HepG2 (cell line): ENCODE measurements around the gene RPS19BP1. TPM values are rescaled to one million over a fixed set of nuclear protein-coding genes. Genes with fewer than 3 reads are reported as not detected.

Experiments
- ATAD3A ChIP-seq: sonication (generic); formaldehyde crosslinking; IDR thresholded peaks from 2 replicates; pipeline ENCODE4 v1.4.0; 2020; ENCODE audit warnings: missing genetic modification reagents
- BHLHE40 ChIP-seq: IDR thresholded peaks from 2 replicates; pipeline ENCODE4 v1.6.1; 2011; ENCODE audit warnings: low read length, improper control_type of control experiment
- CCDC6 ChIP-seq: sonication (generic); formaldehyde crosslinking; IDR thresholded peaks from 2 replicates; pipeline ENCODE4 v1.8.1; 2022; ENCODE audit warnings: mild to moderate bottlenecking, missing genetic modification reagents, moderate library complexity
- CTCF ChIP-seq: sonication (generic); formaldehyde crosslinking; IDR thresholded peaks from 2 replicates; pipeline ENCODE4 v1.5.0; 2020; ENCODE audit warnings: mild to moderate bottlenecking, missing genetic modification reagents, moderate library complexity
- HDAC6 ChIP-seq: fragments of 200-600 bp; sonication (generic); IDR thresholded peaks from 2 replicates; pipeline ENCODE4 v1.7.0; 2017; ENCODE audit warnings: mild to moderate bottlenecking, antibody characterized with exemption, low read length, low read depth
- MYC ChIP-seq: sonication (generic); formaldehyde crosslinking; IDR thresholded peaks from 2 replicates; pipeline ENCODE4 v1.9.0; 2021; ENCODE audit warnings: missing genetic modification reagents, borderline replicate concordance
- PRDM15 ChIP-seq: sonication (generic); formaldehyde crosslinking; IDR thresholded peaks from 2 replicates; pipeline ENCODE4 v1.4.0; 2020; ENCODE audit warnings: missing genetic modification reagents
- SALL1 ChIP-seq: sonication (generic); formaldehyde crosslinking; IDR thresholded peaks from 2 replicates; pipeline ENCODE4 v1.8.0; 2022; ENCODE audit warnings: mild to moderate bottlenecking, missing genetic modification reagents
- SAP130 ChIP-seq: IDR thresholded peaks from 2 replicates; pipeline ENCODE4 v1.6.1; 2016; ENCODE audit warnings: low read depth
- SMAD9 ChIP-seq: sonication (generic); formaldehyde crosslinking; IDR thresholded peaks from 2 replicates; pipeline ENCODE4 v1.5.1; 2020; ENCODE audit warnings: mild to moderate bottlenecking, missing genetic modification reagents
- STAG1 ChIP-seq: sonication (generic); formaldehyde crosslinking; IDR thresholded peaks from 2 replicates; pipeline ENCODE4 v1.4.0; 2020; ENCODE audit warnings: missing genetic modification reagents
- TEAD3 ChIP-seq: optimal IDR thresholded peaks from 2 replicates; pipeline ENCODE3; 2016; ENCODE audit warnings: borderline replicate concordance
- XRCC5 ChIP-seq: fragments of 200-400 bp; formaldehyde crosslinking; optimal IDR thresholded peaks from 2 replicates; pipeline ENCODE3; 2017; ENCODE audit warnings: mild to moderate bottlenecking, low read length
- ZFX ChIP-seq: sonication (generic); formaldehyde crosslinking; IDR thresholded peaks from 2 replicates; pipeline ENCODE4 v1.4.0; 2020; ENCODE audit warnings: mild to moderate bottlenecking, low read depth, missing genetic modification reagents, moderate library complexity
- ZNF17 ChIP-seq: sonication (generic); formaldehyde crosslinking; IDR thresholded peaks from 2 replicates; pipeline ENCODE4 v1.5.0; 2020; ENCODE audit warnings: mild to moderate bottlenecking, missing genetic modification reagents
- ZNF547 ChIP-seq: sonication (generic); formaldehyde crosslinking; IDR thresholded peaks from 2 replicates; pipeline ENCODE4 v1.5.1; 2020; ENCODE audit warnings: mild to moderate bottlenecking, missing genetic modification reagents
- ZNF619 ChIP-seq: sonication (generic); formaldehyde crosslinking; IDR thresholded peaks from 2 replicates; pipeline ENCODE4 v1.4.0; 2020; ENCODE audit warnings: mild to moderate bottlenecking, missing genetic modification reagents
- ZNF781 ChIP-seq: sonication (generic); formaldehyde crosslinking; IDR thresholded peaks from 2 replicates; pipeline ENCODE4 v1.5.1; 2020; ENCODE audit warnings: borderline replicate concordance, mild to moderate bottlenecking, missing genetic modification reagents; ENCODE audit errors: not compliant biosample characterization
- polyA plus RNA-seq, 8 experiments: library from polyadenylated mRNA; depleted of rRNA in 3 of 8; stranded (reverse) in 7 of 8; unstranded in 1 of 8; fragments of >200 nt; fragmentation: Illumina TruSeq in 4 of 8; extraction: Trizol in 4 of 8; gene quantifications; 2 replicates each; pipeline versions ENCODE4 v1.2.1 to v1.2.3, GENCODE V29; 2011 to 2016; ENCODE audit warnings: low read depth in 4 of 8, missing spikeins in 1 of 8, mixed read lengths in 1 of 8; ENCODE audit not compliant: insufficient read depth in 1 of 8
- total RNA-seq, 5 experiments: library from RNA; depleted of rRNA; stranded (reverse); fragments of >200 nt; fragmentation: Illumina TruSeq; extraction: Trizol; gene quantifications; 2 replicates each; pipeline ENCODE4 v1.2.3, GENCODE V29; 2016; ENCODE audit warnings: low read depth in 1 of 5
- TF ChIP-seq, protein P1 (sequence below): sonication (generic); formaldehyde crosslinking; IDR thresholded peaks from 2 replicates; pipeline ENCODE4 v1.4.0; 2020; ENCODE audit warnings: mild to moderate bottlenecking, missing genetic modification reagents
- TF ChIP-seq, protein P2 (sequence below): sonication (generic); formaldehyde crosslinking; conservative IDR thresholded peaks from 2 replicates; pipeline ENCODE4 v1.8.1; 2023; ENCODE audit warnings: missing genetic modification reagents
- TF ChIP-seq, protein P3 (sequence below): IDR thresholded peaks from 2 replicates; pipeline ENCODE4 v1.6.1; 2012; ENCODE audit warnings: inconsistent platforms

Gene RPS19BP1
- total and polyA plus RNA-seq, 2 of the 13 experiments (the other 11 are each of a cell fraction or from before 2014, with no cell fraction given), result 44.3 to 81.3 TPM

GRCh38 chr22:39496131-39496838 is 36.3 kb downstream of the RPS19BP1 start (continued):
- TF ChIP-seq CTCF (CRISPR knock-in tag), result peak; percentile 84
- peak; percentile 92 for TF ChIP-seq XRCC5
- TF ChIP-seq SAP130 (CRISPR knock-in tag), result peak; percentile 52
- TF ChIP-seq ATAD3A (CRISPR knock-in tag), result no peak
- peak; percentile 65 for TF ChIP-seq STAG1 (CRISPR knock-in tag)
- peak; percentile 18; the same call in 1 of the 2 replicates for TF ChIP-seq ZFX
- peak; percentile 9 for TF ChIP-seq TEAD3
- TF ChIP-seq, protein P1, sequence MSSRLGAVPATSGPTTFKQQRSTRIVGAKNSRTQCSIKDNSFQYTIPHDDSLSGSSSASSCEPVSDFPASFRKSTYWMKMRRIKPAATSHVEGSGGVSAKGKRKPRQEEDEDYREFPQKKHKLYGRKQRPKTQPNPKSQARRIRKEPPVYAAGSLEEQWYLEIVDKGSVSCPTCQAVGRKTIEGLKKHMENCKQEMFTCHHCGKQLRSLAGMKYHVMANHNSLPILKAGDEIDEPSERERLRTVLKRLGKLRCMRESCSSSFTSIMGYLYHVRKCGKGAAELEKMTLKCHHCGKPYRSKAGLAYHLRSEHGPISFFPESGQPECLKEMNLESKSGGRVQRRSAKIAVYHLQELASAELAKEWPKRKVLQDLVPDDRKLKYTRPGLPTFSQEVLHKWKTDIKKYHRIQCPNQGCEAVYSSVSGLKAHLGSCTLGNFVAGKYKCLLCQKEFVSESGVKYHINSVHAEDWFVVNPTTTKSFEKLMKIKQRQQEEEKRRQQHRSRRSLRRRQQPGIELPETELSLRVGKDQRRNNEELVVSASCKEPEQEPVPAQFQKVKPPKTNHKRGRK (CRISPR knock-in tag), result no peak
- peak; percentile 74 for TF ChIP-seq PRDM15 (CRISPR knock-in tag)
- peak; percentile 46; the same call in 1 of the 2 replicates for TF ChIP-seq CCDC6 (CRISPR knock-in tag)
- peak; percentile 32; the same call in 1 of the 2 replicates for TF ChIP-seq SALL1 (CRISPR knock-in tag)
- TF ChIP-seq, protein P2, sequence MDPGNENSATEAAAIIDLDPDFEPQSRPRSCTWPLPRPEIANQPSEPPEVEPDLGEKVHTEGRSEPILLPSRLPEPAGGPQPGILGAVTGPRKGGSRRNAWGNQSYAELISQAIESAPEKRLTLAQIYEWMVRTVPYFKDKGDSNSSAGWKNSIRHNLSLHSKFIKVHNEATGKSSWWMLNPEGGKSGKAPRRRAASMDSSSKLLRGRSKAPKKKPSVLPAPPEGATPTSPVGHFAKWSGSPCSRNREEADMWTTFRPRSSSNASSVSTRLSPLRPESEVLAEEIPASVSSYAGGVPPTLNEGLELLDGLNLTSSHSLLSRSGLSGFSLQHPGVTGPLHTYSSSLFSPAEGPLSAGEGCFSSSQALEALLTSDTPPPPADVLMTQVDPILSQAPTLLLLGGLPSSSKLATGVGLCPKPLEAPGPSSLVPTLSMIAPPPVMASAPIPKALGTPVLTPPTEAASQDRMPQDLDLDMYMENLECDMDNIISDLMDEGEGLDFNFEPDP (CRISPR knock-in tag), result 0 out of 2 replicates have a peak, but pooled peaks have one; percentile 67
- 0 out of 2 replicates have a peak, but pooled peaks have one; percentile 28 for TF ChIP-seq BHLHE40
- peak; percentile 27; the same call in 1 of the 2 replicates for TF ChIP-seq MYC (CRISPR knock-in tag)
- TF ChIP-seq, protein P3, sequence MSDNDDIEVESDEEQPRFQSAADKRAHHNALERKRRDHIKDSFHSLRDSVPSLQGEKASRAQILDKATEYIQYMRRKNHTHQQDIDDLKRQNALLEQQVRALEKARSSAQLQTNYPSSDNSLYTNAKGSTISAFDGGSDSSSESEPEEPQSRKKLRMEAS, result peak; percentile 52; the same call in 1 of the 2 replicates
- TF ChIP-seq ZNF781 (CRISPR knock-in tag), result peak; percentile 9
- TF ChIP-seq SMAD9 (CRISPR knock-in tag), result no peak
- TF ChIP-seq HDAC6, result no peak
- no peak for TF ChIP-seq ZNF547
- TF ChIP-seq ZNF17 (CRISPR knock-in tag), result no peak
- TF ChIP-seq ZNF619 (CRISPR knock-in tag), result no peak
